ENCODE results near the gene NSD1. TPM values are rescaled to one million over a fixed set of nuclear protein-coding genes. Genes with fewer than 3 reads are reported as not detected.

Gene NSD1
- total and polyA plus RNA-seq, 9 of the 15 experiments (the other 6 are each of a cell fraction or from before 2014, with no cell fraction given): 3.8 to 51.0 (median 24.7) TPM

DNA sequence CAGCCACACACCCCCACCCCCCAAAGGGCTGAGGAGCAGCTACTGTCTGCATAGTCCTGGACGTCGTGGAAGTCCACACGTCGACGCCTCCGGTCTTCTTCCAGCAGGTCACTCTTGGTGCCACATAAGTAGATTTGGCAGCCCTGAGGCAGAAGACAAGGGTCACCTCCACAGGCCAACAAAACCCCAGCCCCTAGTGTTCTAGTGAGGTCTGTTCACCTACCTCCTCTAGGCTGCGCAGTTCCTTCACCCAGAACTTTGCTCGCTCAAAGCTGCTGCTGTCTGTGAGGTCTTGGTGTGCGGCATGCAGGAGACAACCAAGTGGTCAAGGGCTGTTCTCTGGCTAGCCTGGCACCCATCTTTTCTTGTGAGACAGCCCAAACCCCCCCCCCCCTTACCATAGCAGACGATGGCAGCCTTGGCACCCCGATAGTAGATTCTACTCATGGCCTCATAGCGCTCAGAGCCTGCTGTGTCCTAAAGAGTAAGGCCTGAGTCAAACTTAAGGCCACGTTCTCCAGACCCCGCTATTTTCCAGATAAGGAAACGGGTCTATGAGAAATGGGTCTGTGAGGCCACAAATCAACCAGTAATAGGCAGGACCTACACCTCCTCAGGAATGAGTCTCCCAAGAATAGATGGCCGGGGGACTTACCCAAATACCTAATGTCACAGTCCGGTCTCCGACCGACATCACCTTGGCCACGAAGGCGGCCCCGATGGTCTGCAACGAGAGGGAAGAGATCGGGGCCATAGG, 169.0 kb downstream of the NSD1 start (continued):
- TF ChIP-seq, protein P1, sequence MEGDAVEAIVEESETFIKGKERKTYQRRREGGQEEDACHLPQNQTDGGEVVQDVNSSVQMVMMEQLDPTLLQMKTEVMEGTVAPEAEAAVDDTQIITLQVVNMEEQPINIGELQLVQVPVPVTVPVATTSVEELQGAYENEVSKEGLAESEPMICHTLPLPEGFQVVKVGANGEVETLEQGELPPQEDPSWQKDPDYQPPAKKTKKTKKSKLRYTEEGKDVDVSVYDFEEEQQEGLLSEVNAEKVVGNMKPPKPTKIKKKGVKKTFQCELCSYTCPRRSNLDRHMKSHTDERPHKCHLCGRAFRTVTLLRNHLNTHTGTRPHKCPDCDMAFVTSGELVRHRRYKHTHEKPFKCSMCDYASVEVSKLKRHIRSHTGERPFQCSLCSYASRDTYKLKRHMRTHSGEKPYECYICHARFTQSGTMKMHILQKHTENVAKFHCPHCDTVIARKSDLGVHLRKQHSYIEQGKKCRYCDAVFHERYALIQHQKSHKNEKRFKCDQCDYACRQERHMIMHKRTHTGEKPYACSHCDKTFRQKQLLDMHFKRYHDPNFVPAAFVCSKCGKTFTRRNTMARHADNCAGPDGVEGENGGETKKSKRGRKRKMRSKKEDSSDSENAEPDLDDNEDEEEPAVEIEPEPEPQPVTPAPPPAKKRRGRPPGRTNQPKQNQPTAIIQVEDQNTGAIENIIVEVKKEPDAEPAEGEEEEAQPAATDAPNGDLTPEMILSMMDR (IDR thresholded peaks at IDR 0.05 in 2 of 3, conservative IDR thresholded peaks at IDR 0.05 in 1 of 3; ENCODE audit: insufficient read depth in 2 of 3, low read depth in 1 of 3, low read length in 3 of 3): peak; percentile 53 to 74 (median 61)
- TF ChIP-seq CBX8 (IDR thresholded peaks at IDR 0.05; ENCODE audit: borderline replicate concordance, extremely low read depth, low read depth, low read length, poor library complexity, severe bottlenecking) (no peak), SPI1 (IDR thresholded peaks at IDR 0.05; ENCODE audit: borderline replicate concordance, low read depth, low read length) (0 out of 2 replicates have a peak, but pooled peaks have one; percentile 7), MAFK (IDR thresholded peaks at IDR 0.05; ENCODE audit: low read length) (no peak), GATA2 (CRISPR knock-in tag; IDR thresholded peaks at IDR 0.05) (no peak), NRF1 (conservative IDR thresholded peaks at IDR 0.05 in 1 of 2, IDR thresholded peaks at IDR 0.05 in 1 of 2) (peak; percentile 56 to 63)
- TF ChIP-seq, protein P2, sequence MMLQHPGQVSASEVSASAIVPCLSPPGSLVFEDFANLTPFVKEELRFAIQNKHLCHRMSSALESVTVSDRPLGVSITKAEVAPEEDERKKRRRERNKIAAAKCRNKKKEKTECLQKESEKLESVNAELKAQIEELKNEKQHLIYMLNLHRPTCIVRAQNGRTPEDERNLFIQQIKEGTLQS (IDR thresholded peaks at IDR 0.05): no peak
- TF ChIP-seq, protein P2 (CRISPR knock-in tag; conservative IDR thresholded peaks at IDR 0.05): no peak
- TF ChIP-seq, protein P3, sequence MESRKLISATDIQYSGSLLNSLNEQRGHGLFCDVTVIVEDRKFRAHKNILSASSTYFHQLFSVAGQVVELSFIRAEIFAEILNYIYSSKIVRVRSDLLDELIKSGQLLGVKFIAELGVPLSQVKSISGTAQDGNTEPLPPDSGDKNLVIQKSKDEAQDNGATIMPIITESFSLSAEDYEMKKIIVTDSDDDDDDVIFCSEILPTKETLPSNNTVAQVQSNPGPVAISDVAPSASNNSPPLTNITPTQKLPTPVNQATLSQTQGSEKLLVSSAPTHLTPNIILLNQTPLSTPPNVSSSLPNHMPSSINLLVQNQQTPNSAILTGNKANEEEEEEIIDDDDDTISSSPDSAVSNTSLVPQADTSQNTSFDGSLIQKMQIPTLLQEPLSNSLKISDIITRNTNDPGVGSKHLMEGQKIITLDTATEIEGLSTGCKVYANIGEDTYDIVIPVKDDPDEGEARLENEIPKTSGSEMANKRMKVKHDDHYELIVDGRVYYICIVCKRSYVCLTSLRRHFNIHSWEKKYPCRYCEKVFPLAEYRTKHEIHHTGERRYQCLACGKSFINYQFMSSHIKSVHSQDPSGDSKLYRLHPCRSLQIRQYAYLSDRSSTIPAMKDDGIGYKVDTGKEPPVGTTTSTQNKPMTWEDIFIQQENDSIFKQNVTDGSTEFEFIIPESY (CRISPR knock-in tag; IDR thresholded peaks at IDR 0.05): 0 out of 2 replicates have a peak, but pooled peaks have one; percentile 26

Measured in K562 (cell line).